Loucy (cell line): Measurements from ENCODE around the gene SEL1L3.

Experiments used
- H2AFZ ChIP-seq: fragments of 200-600 bp; sonication (generic); 2 replicates; pipeline ENCODE4 v1.6.0; 2016; ENCODE audit warnings: antibody characterized with exemption, mild to moderate bottlenecking, low read length, moderate library complexity
- H3F3A ChIP-seq: fragments of 200-600 bp; 2 replicates; pipeline ENCODE4 v1.6.0; 2016; ENCODE audit warnings: antibody characterized with exemption, low read depth, mild to moderate bottlenecking
- H3K27me3 ChIP-seq: fragments of 200-600 bp; sonication (generic); 2 replicates; pipeline ENCODE4 v1.6.1; 2014; ENCODE audit warnings: low read length, mild to moderate bottlenecking; ENCODE audit not compliant: insufficient read depth, poor library complexity, severe bottlenecking
- H3K36me3 ChIP-seq: fragments of 200-600 bp; sonication (generic); 2 replicates; pipeline ENCODE4 v1.6.1; 2016; ENCODE audit warnings: low read length; ENCODE audit not compliant: insufficient read depth
- H3K4me1 ChIP-seq: fragments of 200-600 bp; sonication (generic); 2 replicates; pipeline ENCODE4 v1.5.1; 2014; ENCODE audit warnings: low read length, mild to moderate bottlenecking; ENCODE audit not compliant: insufficient read depth, poor library complexity, severe bottlenecking
- H3K4me2 ChIP-seq: fragments of 200-600 bp; sonication (generic); 2 replicates; pipeline ENCODE4 v1.6.0; 2014; ENCODE audit warnings: antibody characterized with exemption, low read length, low read depth, mild to moderate bottlenecking; ENCODE audit not compliant: poor library complexity, severe bottlenecking
- H3K4me3 ChIP-seq: fragments of 200-600 bp; sonication (generic); 2 replicates; pipeline ENCODE4 v1.5.1; 2014; ENCODE audit warnings: low read length, mild to moderate bottlenecking, mixed read lengths; ENCODE audit not compliant: poor library complexity, severe bottlenecking
- H3K79me2 ChIP-seq: fragments of 200-600 bp; sonication (generic); 2 replicates; pipeline ENCODE4 v1.6.1; 2014; ENCODE audit warnings: low read length; ENCODE audit not compliant: insufficient read depth
- H3K9ac ChIP-seq: fragments of 200-600 bp; sonication (generic); 2 replicates; pipeline ENCODE4 v1.6.0; 2014; ENCODE audit warnings: mild to moderate bottlenecking, low read depth, low read length, moderate library complexity; ENCODE audit not compliant: poor library complexity, severe bottlenecking
- H3K9me2 ChIP-seq: fragments of 200-600 bp; sonication (generic); replicated peaks from 2 replicates; pipeline ENCODE4 v1.6.1; 2016; ENCODE audit warnings: low read depth, low read length, mixed read lengths
- H3K9me3 ChIP-seq: fragments of 200-600 bp; sonication (generic); 2 replicates; pipeline ENCODE4 v1.6.1; 2014; ENCODE audit warnings: mild to moderate bottlenecking, antibody characterized with exemption, low read length, low read depth; ENCODE audit not compliant: insufficient read depth
- H4K20me1 ChIP-seq: fragments of 200-600 bp; sonication (generic); 2 replicates; pipeline ENCODE4 v1.6.0; 2014; ENCODE audit warnings: antibody characterized with exemption, low read length, mild to moderate bottlenecking; ENCODE audit not compliant: insufficient read depth, poor library complexity, severe bottlenecking
- EZH2phosphoT487 ChIP-seq: fragments of 200-600 bp; IDR thresholded peaks from 2 replicates; pipeline ENCODE4 v1.6.1; 2018; ENCODE audit warnings: antibody characterized with exemption, mild to moderate bottlenecking, moderate library complexity, borderline replicate concordance
- TF ChIP-seq, protein P1 (sequence below): fragments of 200-600 bp; sonication (generic); conservative IDR thresholded peaks from 2 replicates; pipeline ENCODE4 v1.5.1; 2014; ENCODE audit warnings: mild to moderate bottlenecking, antibody characterized with exemption, low read length

The SEL1L3 gene

GRCh38 chr4:25803720-25804225 lies 59.0 kb downstream of the SEL1L3 start:
- Histone ChIP-seq H2AFZ (no peak overlapping the region), H3K27me3 (no peaks in the 10 kb centered on the region), H3K9ac (no peak overlapping the region), H3K9me2 (no peaks in the 10 kb centered on the region), H3K9me3 (no peaks in the 10 kb centered on the region), H3K4me1 (no peaks in the 10 kb centered on the region), H3K36me3 (no peaks in the 10 kb centered on the region), H3F3A (no peaks in the 10 kb centered on the region), H3K4me3 (no peak overlapping the region), H3K4me2 (no peak overlapping the region), H3K79me2 (no peaks in the 10 kb centered on the region), H4K20me1 (no peaks in the 10 kb centered on the region)
- TF ChIP-seq, protein P1, sequence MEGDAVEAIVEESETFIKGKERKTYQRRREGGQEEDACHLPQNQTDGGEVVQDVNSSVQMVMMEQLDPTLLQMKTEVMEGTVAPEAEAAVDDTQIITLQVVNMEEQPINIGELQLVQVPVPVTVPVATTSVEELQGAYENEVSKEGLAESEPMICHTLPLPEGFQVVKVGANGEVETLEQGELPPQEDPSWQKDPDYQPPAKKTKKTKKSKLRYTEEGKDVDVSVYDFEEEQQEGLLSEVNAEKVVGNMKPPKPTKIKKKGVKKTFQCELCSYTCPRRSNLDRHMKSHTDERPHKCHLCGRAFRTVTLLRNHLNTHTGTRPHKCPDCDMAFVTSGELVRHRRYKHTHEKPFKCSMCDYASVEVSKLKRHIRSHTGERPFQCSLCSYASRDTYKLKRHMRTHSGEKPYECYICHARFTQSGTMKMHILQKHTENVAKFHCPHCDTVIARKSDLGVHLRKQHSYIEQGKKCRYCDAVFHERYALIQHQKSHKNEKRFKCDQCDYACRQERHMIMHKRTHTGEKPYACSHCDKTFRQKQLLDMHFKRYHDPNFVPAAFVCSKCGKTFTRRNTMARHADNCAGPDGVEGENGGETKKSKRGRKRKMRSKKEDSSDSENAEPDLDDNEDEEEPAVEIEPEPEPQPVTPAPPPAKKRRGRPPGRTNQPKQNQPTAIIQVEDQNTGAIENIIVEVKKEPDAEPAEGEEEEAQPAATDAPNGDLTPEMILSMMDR, result no peak
- no peak for TF ChIP-seq EZH2phosphoT487

- Histone ChIP-seq H3F3A (no peaks in the 10 kb centered on the region), H2AFZ (no peak overlapping the region), H3K4me2 (no peak overlapping the region), H3K4me3 (no peak overlapping the region), H3K79me2 (no peaks in the 10 kb centered on the region), H3K9me3 (no peaks in the 10 kb centered on the region), H4K20me1 (no peaks in the 10 kb centered on the region), H3K9ac (no peak overlapping the region), H3K27me3 (no peaks in the 10 kb centered on the region), H3K9me2 (no peaks in the 10 kb centered on the region), H3K4me1 (no peaks in the 10 kb centered on the region), H3K36me3 (no peaks in the 10 kb centered on the region)
- TF ChIP-seq EZH2phosphoT487, result no peak
- TF ChIP-seq, protein P1, result no peak
Measured at GRCh38 chr4:25801594-25801993, 61.2 kb downstream of the SEL1L3 start.

DNA sequence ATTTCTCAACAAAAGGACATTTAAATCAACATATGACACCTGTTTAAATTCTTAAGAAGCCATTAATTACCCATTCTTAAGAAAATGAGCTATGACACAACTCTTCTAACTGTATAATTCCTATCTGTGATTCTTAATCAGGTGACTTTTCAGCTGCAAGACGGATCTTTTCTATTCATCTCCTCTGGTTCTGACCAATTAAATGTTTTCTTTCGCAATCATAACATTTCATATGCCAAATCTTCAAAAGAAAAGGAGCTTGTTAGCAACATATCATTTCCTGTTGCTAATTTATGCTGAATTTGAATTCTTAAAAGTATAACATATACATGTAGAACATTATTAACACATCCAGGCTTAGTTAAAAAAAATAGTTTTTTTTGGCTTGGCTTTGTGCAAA lies 62.5 kb downstream of the SEL1L3 start:
- Histone ChIP-seq H3K79me2 (no peaks in the 10 kb centered on the region), H3K4me2 (no peak overlapping the region), H3K4me1 (no peaks in the 10 kb centered on the region), H3K9me3 (no peaks in the 10 kb centered on the region), H2AFZ (no peak overlapping the region), H4K20me1 (no peaks in the 10 kb centered on the region), H3K9me2 (no peaks in the 10 kb centered on the region), H3K4me3 (no peak overlapping the region), H3K27me3 (no peaks in the 10 kb centered on the region), H3F3A (no peaks in the 10 kb centered on the region), H3K36me3 (no peaks in the 10 kb centered on the region), H3K9ac (no peak overlapping the region)
- TF ChIP-seq, protein P1, result no peak
- no peak for TF ChIP-seq EZH2phosphoT487
